H1 (cell line): ENCODE results near the gene SLC7A7. TPM values are rescaled to one million over a fixed set of nuclear protein-coding genes. Genes with fewer than 3 reads are reported as not detected.

Source experiments
- CTCF ChIA-PET: fragments of 300-600 bp; sonication (Branson Sonifier 250); formaldehyde crosslinking; loops from one replicate; lab custom pipeline; 2021; ENCODE audit not compliant: partially characterized antibody; lab: Charles Lee
- POLR2A ChIA-PET: fragments of 300-600 bp; sonication (Branson Sonifier 250); formaldehyde crosslinking; loops from one replicate; lab custom pipeline; 2021; ENCODE audit warnings: inconsistent platforms; ENCODE audit not compliant: partially characterized antibody; lab: Charles Lee
- DNase-seq, 2 experiments: peaks; one replicate each; pipeline versions ENCODE4 v3.0.0 to v3.0.0-alpha.2; 2010 to 2022; ENCODE audit warnings: low spot score in 2 of 2, low read depth in 1 of 2, mixed read lengths in 1 of 2
- FAIRE-seq: peaks from 2 replicates; lab custom pipeline; 2011; peaks lifted over from hg19 to GRCh38; lab: Jason Lieb, UNC
- H2AFZ ChIP-seq: 2 replicates; pipeline ENCODE4 v1.8.1; 2012; ENCODE audit warnings: low read length, inconsistent platforms
- H2AK5ac ChIP-seq: 2 replicates; pipeline ENCODE4 v1.6.1; 2013; ENCODE audit warnings: low read depth, low read length
- H2BK120ac ChIP-seq: replicated peaks from 2 replicates; pipeline ENCODE3; 2013; ENCODE audit warnings: low read depth, low read length, inconsistent platforms
- H2BK12ac ChIP-seq: 2 replicates; pipeline ENCODE4 v1.6.1; 2013; ENCODE audit warnings: low read depth, low read length
- H2BK15ac ChIP-seq: 2 replicates; pipeline ENCODE4 v1.6.1; 2013; ENCODE audit warnings: low read length
- H2BK20ac ChIP-seq: 2 replicates; pipeline ENCODE4 v1.6.1; 2013; ENCODE audit warnings: low read length
- H2BK5ac ChIP-seq: 2 replicates; pipeline ENCODE4 v1.6.1; 2013; ENCODE audit warnings: low read depth, low read length
- H3K14ac ChIP-seq: 2 replicates; pipeline ENCODE4 v1.6.1; 2013; ENCODE audit warnings: inconsistent platforms; ENCODE audit not compliant: insufficient read length
- H3K18ac ChIP-seq: 2 replicates; pipeline ENCODE4 v1.6.1; 2013; ENCODE audit warnings: low read length; ENCODE audit errors: extremely low read depth
- H3K23ac ChIP-seq: 2 replicates; pipeline ENCODE4 v1.6.1; 2013; ENCODE audit warnings: inconsistent platforms; ENCODE audit not compliant: insufficient read length
- H3K23me2 ChIP-seq: 2 replicates; pipeline ENCODE4 v1.6.1; 2013; ENCODE audit warnings: low read depth, low read length
- H3K27ac ChIP-seq: 2 replicates; pipeline ENCODE4 v1.6.1; 2011; ENCODE audit warnings: low read depth, low read length, inconsistent platforms
- H3K27me3 ChIP-seq, 4 experiments: replicated peaks in 1 of 4; 1 replicate in 1 of 4; 2 replicates in 3 of 4; pipeline versions ENCODE4 v1.6.1 to v1.8.1; 2011 to 2013; ENCODE audit warnings: low read length in 3 of 4, mild to moderate bottlenecking in 3 of 4, inconsistent platforms in 2 of 4, mixed read lengths in 2 of 4, moderate library complexity in 1 of 4; ENCODE audit not compliant: control insufficient read depth in 3 of 4, insufficient read depth in 3 of 4; ENCODE audit errors: extremely low read depth in 1 of 4
- H3K36me3 ChIP-seq, 4 experiments: 2 replicates each; pipeline versions ENCODE4 v1.6.1 to v1.8.1; 2011 to 2013; ENCODE audit warnings: mild to moderate bottlenecking in 4 of 4, low read length in 3 of 4, moderate library complexity in 2 of 4, control low read depth in 1 of 4, inconsistent platforms in 1 of 4; ENCODE audit not compliant: insufficient read depth in 4 of 4, control insufficient read depth in 2 of 4
- H3K4ac ChIP-seq: replicated peaks from 2 replicates; pipeline ENCODE3; 2013; ENCODE audit warnings: low read length, low read depth, mixed read lengths, inconsistent platforms; ENCODE audit not compliant: insufficient read length
- H3K4me1 ChIP-seq, 4 experiments: replicated peaks in 1 of 4; 1 replicate in 1 of 4; 2 replicates in 3 of 4; pipeline versions ENCODE4 v1.6.1 to v1.8.1; 2011 to 2013; ENCODE audit warnings: low read length in 3 of 4, inconsistent platforms in 2 of 4, mixed read lengths in 1 of 4; ENCODE audit not compliant: insufficient read depth in 4 of 4, control insufficient read depth in 3 of 4
- H3K4me2 ChIP-seq, 2 experiments: 2 replicates each; pipeline versions ENCODE4 v1.6.1 to v1.8.1; 2011 to 2013; ENCODE audit warnings: low read depth in 2 of 2, low read length in 2 of 2, control low read depth in 1 of 2, inconsistent platforms in 1 of 2, mild to moderate bottlenecking in 1 of 2; ENCODE audit not compliant: insufficient read depth in 1 of 2
- H3K4me3 ChIP-seq, 4 experiments: fragments of 200-600, 300-600 bp in 1 of 4; sonication (generic), shearing (Covaris generic), sonication (Bioruptor Twin) in 1 of 4; 2 replicates each; pipeline versions ENCODE4 v1.5.1 to v1.8.1; 2011 to 2016; ENCODE audit warnings: low read length in 4 of 4, low read depth in 3 of 4, control low read depth in 2 of 4, inconsistent platforms in 2 of 4, mild to moderate bottlenecking in 2 of 4, mixed read lengths in 1 of 4, moderate library complexity in 1 of 4; ENCODE audit not compliant: insufficient read depth in 2 of 4; ENCODE audit errors: extremely low read depth in 1 of 4
- H3K56ac ChIP-seq: replicated peaks from 2 replicates; pipeline ENCODE3; 2013; ENCODE audit warnings: low read depth, mild to moderate bottlenecking, mixed read lengths, low read length, inconsistent platforms; ENCODE audit not compliant: insufficient read length
- H3K79me1 ChIP-seq: 2 replicates; pipeline ENCODE4 v1.6.1; 2013; ENCODE audit warnings: low read depth, low read length, control low read depth
- H3K79me2 ChIP-seq, 2 experiments: 2 replicates each; pipeline versions ENCODE4 v1.6.1 to v1.8.1; 2012 to 2013; ENCODE audit warnings: low read length in 2 of 2, mild to moderate bottlenecking in 2 of 2, inconsistent platforms in 1 of 2; ENCODE audit not compliant: insufficient read depth in 2 of 2, control insufficient read depth in 1 of 2
- H3K9ac ChIP-seq, 4 experiments: replicated peaks in 1 of 4; 1 replicate in 1 of 4; 2 replicates in 3 of 4; pipeline versions ENCODE4 v1.6.1 to v1.8.1; 2011 to 2013; ENCODE audit warnings: low read depth in 3 of 4, low read length in 3 of 4, control low read depth in 2 of 4, mild to moderate bottlenecking in 2 of 4, moderate library complexity in 2 of 4, inconsistent platforms in 1 of 4; ENCODE audit errors: extremely low read depth in 1 of 4
- H3K9me3 ChIP-seq, 2 experiments: 2 replicates each; pipeline versions ENCODE4 v1.6.1 to v1.8.1; 2012 to 2013; ENCODE audit warnings: mild to moderate bottlenecking in 2 of 2, moderate library complexity in 2 of 2, control low read depth in 1 of 2, inconsistent platforms in 1 of 2, low read depth in 1 of 2, low read length in 1 of 2, mixed read lengths in 1 of 2; ENCODE audit not compliant: insufficient read depth in 2 of 2
- H4K20me1 ChIP-seq, 2 experiments: replicated peaks in 1 of 2; 2 replicates each; pipeline versions ENCODE3 to v1.8.1; 2011 to 2013; ENCODE audit warnings: inconsistent platforms in 2 of 2, low read length in 2 of 2, mild to moderate bottlenecking in 1 of 2; ENCODE audit not compliant: insufficient read depth in 2 of 2, control insufficient read depth in 1 of 2
- H4K5ac ChIP-seq: 2 replicates; pipeline ENCODE4 v1.6.1; 2013; ENCODE audit warnings: low read length, low read depth, mixed read lengths, inconsistent platforms; ENCODE audit not compliant: insufficient read length
- H4K8ac ChIP-seq: 2 replicates; pipeline ENCODE4 v1.8.0; 2013; ENCODE audit warnings: mild to moderate bottlenecking, moderate library complexity, low read length, inconsistent platforms; ENCODE audit not compliant: insufficient read depth; ENCODE audit errors: extremely low read depth
- H4K91ac ChIP-seq: replicated peaks from 2 replicates; pipeline ENCODE3; 2013; ENCODE audit warnings: low read length, mixed read lengths, inconsistent platforms; ENCODE audit not compliant: insufficient read length
- FOSL1 ChIP-seq: IDR thresholded peaks from 2 replicates; pipeline ENCODE4 v1.6.1; 2011; ENCODE audit warnings: mild to moderate bottlenecking, low read depth, low read length, moderate library complexity; ENCODE audit not compliant: insufficient read depth
- SP1 ChIP-seq: IDR thresholded peaks from 2 replicates; pipeline ENCODE4 v1.6.1; 2011; ENCODE audit warnings: low read depth, low read length
- WGBS, 2 experiments: shearing (Covaris generic) in 1 of 2; methylation state at CpG; one replicate each; pipeline versions ENCODE4 v1.1.6 to v1.1.7; 2013 to 2015; ENCODE audit warnings: low lambda C conversion rate in 2 of 2, mixed read lengths in 2 of 2, inconsistent platforms in 1 of 2, low coverage in 1 of 2, missing lambda C conversion rate in 1 of 2; ENCODE audit not compliant: insufficient replicate concordance in 2 of 2, insufficient coverage in 1 of 2, insufficient read length in 1 of 2; ENCODE audit errors: extremely low coverage in 1 of 2, missing lambda C conversion rate in 1 of 2; 5-methylcytosine and 5-hydroxymethylcytosine counted together
- polyA plus RNA-seq, 7 experiments: library from polyadenylated mRNA; depleted of rRNA in 3 of 7; stranded (reverse) in 5 of 7; unstranded in 2 of 7; fragments of >200 nt in 5 of 7; fragments of 200-250 nt in 2 of 7; gene quantifications; 1 replicate in 5 of 7; 2 replicates in 1 of 7; 4 replicates in 1 of 7; pipeline versions ENCODE4 v1.2.1 to v1.2.3, GENCODE V29; 2011 to 2013; ENCODE audit warnings: missing spikeins in 2 of 7, mixed read lengths in 2 of 7
- total RNA-seq: library from RNA; stranded (reverse); fragmentation: NEBNext Ultra II Directional; extraction: Animal tissue kit (Norgen Biotek cat#: 25700); gene quantifications from 2 replicates; pipeline ENCODE4 v1.2.1, GENCODE V29; 2021

SLC7A7 gene
- total and polyA plus RNA-seq, 2 of the 8 experiments (the other 6 are each of a cell fraction or from before 2014, with no cell fraction given): 5.8 to 14.9 TPM

GRCh38 chr14:22764382-22764781 is 50.9 kb downstream of the SLC7A7 start:
- peaks cover 0 to 7% of the 10 kb centered on the region in 2 experiments; a peak in 1 of 4 replicates for H3K9me3 ChIP-seq
- DNase-seq: no peak
- no peak for FAIRE-seq
- H3K23ac ChIP-seq: no peak overlapping the region
- no peak overlapping the region for H3K18ac ChIP-seq
- H3K79me2 ChIP-seq: peaks cover 3 to 20% of the 10 kb centered on the region in 2 experiments; a peak in 3 of 4 replicates
- no peak overlapping the region for H2BK12ac ChIP-seq
- peaks cover 3% of the 10 kb centered on the region for H3K79me1 ChIP-seq
- H4K20me1 ChIP-seq: no peaks in the 10 kb centered on the region
- H3K14ac ChIP-seq: no peak overlapping the region
- no peak overlapping the region for H3K4me2 ChIP-seq
- H4K8ac ChIP-seq: no peak overlapping the region
- ChIA-PET POLR2A (interaction anchor here (0.7 kb wide), 2 partner anchors 55 to 69 kb away, joined by 3 read pairs; no protein-coding TSS in a partner anchor), CTCF (interaction anchor here (0.6 to 4.0 kb wide), 4 partner anchors 10 to 194 kb away, joined by 3 to 21 read pairs (median 3); no protein-coding TSS in a partner anchor)
- no peak overlapping the region for H2BK120ac ChIP-seq
- WGBS, 2 experiments: 89% methylated on average over 4 of the region's 4 CpGs; no CpG with 5 or more reads in 1 of the 2 experiments
- H3K56ac ChIP-seq: no peak overlapping the region
- H3K36me3 ChIP-seq: peaks cover 2 to 9% (median 3%) of the 10 kb centered on the region in 4 experiments; a peak in 5 of 8 replicates
- H3K9ac ChIP-seq: no peak overlapping the region
- no peak overlapping the region for H3K4me3 ChIP-seq
- no peak overlapping the region for H2BK20ac ChIP-seq
- peaks cover 0 to 2% (median 0%) of the 10 kb centered on the region in 4 experiments; a peak in 2 of 7 replicates for H3K4me1 ChIP-seq
- H3K23me2 ChIP-seq: no peaks in the 10 kb centered on the region
- no peak overlapping the region for H2AK5ac ChIP-seq
- H3K27ac ChIP-seq: no peak overlapping the region
- H4K91ac ChIP-seq: no peak overlapping the region
- H3K27me3 ChIP-seq: no peaks in the 10 kb centered on the region
- no peak overlapping the region for H2AFZ ChIP-seq
- no peak overlapping the region for H3K4ac ChIP-seq
- H4K5ac ChIP-seq: no peak overlapping the region
- H2BK15ac ChIP-seq: no peak overlapping the region
- no peak overlapping the region for H2BK5ac ChIP-seq
- TF ChIP-seq SP1 (no peak), FOSL1 (no peak)
